HK-2 (cell line): Measurements from ENCODE around the gene ASF1B.
A peak's percentile ranks its signal among the peaks of the same experiment; 100 is the strongest.

ENCODE experiments used
- DNase-seq: peaks from one replicate; pipeline ENCODE4 v3.0.0-alpha.2; 2018; ENCODE audit not compliant: unreplicated experiment

ASF1B gene

DNA sequence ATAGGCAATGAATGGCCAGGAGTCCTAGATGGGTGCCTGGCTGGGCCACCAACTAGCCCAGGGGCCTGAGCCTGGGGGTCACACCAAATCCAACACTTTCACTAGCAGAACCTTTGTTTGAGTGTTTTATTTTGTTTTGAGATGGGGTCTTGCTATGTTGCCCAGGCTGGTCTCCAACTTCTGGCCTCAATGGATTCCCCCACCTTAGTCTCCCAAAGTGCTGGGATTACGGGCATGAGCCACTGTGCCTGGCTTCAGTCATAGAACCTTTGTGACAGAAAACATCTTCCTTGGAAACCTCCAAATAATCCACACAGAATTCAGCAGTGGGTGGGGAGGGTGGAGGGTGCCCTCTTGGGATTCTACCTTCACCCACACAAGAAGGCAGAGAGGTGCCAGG, 24.9 kb downstream of the ASF1B start:
- DNase-seq = no peak

DNA sequence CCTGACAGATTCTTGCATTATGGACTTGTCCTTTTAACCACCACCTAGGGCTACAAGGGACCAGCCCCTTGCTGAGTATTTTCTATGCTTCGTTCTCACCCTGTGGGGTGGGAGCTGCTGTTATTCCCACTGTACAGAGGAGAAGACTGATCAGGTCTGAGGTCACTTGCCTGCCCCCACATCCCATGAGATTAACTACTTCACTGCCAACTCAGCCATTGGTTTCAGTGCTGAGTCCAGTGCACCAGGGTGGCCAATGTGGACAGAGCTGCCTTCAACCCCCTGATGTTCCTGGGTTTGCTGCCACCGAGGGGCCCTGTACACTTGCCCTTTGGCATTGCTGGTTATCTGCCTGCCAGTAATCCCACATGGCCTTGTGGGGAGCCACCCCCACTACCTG, 25.7 kb downstream of the ASF1B start:
- DNase-seq = no peak

DNA sequence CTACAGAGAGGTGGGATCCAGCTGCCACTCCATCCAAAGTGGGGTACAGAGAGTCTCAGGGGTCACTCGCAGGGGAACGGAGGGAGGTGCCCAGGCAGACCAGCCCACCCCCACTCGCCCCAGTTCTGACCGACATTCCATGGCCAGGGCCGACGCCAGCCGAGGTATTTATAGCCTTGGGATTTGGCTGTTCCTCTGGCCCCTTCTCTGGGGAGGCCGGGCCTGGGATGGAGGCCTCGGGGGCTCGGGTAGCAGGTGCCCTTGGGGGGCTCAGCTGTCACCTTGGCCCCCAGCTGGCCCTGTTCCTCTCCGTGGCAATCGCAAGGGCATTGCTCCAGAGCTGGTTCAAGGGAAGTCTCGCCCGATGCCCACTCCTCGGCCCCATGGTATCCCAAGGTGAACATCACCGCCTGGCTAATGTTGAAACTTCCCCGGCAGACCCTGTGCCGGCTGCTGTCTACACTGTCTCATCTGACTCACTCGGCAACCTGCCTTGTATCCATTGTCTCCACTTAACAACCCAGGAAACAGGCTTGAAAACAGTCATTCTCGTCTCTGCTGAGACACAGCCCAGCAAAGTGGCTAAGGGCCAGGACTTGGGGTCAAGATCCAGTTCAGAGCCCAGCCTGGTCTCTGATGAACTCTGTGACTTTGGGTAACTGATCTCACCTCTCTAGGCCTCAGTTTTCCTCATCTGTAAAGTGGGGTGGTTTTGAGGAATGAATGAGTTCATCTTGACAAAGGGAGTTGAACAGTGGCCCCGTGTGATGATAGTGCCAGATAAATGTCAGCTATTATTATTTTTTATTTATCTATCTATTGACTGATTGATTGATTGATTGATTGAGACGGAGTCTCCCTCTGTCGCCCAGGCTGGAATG, 28.6 kb downstream of the ASF1B start:
- no peak for DNase-seq

DNA sequence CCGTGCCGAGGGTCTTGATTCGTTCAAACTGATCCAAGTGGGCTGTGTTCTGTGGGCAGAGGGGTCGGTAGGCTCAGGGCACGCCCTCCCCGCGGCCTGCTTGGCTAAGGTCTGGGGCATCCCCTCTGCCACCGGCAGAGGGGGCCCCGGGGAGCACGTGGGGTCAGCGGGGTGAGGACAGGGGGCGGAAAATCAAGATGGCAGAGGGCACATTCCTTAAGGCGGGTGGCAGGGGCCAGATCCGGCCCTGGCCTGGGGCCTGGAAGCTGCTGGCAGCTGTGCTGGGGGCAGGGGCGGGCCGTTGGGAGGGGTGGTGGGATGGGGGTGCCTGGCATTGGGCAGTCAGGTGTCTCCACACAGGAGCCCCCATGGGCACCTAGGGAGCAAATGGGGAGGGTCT, 29.5 kb downstream of the ASF1B start:
- no peak for DNase-seq

DNA sequence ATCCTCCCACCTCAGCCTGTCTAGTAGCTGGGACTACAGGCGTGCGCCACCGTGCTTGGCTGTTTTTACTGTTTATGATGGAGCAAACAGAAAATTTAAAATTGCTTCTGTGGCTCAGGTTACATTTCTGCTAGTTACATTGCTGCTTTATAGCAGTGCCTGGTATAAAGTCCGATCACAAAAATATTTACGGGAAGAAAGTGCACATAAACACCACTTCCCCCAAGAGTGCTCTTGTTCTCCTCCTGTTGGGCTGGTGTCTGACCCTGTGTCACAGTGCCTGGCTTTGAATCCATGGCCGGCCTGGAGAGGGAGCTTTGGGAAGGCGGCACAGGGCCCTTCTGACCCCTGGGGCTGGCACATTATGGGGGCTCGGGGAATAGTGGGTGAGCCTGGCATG, 30.7 kb downstream of the ASF1B start:
- DNase-seq = no peak

DNA sequence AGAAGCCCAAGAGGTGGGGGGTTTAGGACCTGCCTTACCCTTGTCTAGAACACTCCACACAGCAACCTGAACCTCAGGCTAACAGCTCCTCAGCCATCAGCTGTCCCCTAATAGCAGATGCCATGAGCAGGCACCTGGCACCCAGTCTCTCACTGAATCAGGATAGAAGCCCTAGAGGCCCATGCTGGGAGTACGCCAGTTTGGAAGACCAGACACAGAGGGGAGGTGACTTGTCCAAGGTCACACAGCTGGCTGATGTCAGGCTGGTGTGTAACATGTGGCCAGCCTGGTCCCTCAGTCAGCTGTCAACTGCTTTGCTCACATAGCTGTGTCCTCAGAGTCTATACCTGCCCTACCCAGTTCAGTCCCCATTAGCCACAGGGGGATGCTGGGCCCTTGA, 33.1 kb downstream of the ASF1B start:
- DNase-seq = no peak

DNA sequence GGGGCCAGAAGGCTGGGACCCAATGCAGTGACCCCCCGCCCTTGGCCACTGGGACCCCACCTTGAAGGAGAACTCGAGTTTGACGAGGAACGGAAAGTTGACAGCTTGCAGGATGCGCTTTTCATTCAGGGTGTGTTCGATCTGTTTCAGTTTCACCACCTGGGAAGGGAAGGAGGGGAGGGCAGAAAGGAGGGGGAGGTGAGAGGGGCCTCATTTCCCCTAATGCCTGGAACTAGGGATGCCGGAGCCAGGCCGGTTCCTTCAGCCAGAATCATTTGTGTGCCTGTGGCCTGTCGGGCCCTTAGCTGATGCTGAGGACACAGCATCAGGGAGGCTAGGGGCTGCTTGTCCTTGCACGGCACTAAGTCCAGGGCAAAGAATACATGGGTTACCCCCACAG, 33.6 kb downstream of the ASF1B start:
- DNase-seq = no peak

DNA sequence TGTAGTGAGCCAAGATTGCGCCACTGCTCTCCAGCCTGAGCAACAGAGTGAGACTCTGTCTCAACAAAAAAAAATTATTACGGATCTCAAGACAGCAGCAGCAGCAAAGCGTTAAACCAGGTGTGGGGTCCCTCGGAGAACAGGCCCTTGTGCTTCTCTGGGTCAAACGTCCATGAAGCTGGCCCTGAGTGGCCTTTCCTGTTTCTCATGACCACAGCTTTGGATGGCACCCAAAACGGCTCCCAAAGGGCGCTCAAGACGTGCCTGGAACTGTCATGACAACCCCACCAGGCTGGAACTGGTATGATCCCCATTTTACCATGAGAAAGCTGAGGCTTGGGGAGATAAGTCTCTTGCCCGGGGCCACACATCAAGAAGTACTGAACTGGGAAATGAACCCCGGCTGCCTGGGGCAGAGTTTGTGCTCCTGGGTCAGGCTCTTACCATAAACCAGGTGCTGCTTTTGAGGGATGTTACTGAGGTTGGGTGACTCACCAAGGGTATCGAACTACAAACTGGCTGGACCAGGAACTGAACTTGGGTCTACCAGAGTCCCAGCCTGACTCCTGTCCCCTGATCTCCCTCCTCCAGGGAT, 34.2 kb downstream of the ASF1B start:
- no peak for DNase-seq

DNA sequence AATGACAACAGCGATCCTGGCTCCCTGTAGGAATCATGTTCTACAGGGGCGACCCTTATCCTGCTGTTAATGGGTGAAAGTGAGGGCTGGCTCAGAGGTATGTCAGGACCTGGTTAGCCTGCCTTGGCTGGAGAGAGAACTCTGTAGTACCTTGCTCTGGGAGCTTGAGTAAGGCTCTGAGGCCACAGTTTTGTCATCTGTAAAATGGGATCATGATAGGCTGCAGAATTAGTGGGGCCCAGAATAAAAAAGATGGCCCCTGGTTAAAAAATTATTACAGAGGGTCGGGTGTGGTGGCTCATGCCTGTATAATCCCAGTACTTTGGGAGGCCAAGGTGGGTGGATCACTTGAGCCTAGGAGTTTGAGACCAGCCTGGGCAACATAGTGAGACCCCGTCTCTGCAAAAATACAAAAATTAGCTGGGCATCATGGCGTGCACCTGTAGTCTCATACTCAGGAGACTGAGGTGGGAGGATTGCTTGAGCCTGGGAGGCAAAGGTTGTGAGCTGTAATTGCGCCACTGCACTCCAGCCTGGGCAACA, 35.3 kb downstream of the ASF1B start:
- no peak for DNase-seq

DNA sequence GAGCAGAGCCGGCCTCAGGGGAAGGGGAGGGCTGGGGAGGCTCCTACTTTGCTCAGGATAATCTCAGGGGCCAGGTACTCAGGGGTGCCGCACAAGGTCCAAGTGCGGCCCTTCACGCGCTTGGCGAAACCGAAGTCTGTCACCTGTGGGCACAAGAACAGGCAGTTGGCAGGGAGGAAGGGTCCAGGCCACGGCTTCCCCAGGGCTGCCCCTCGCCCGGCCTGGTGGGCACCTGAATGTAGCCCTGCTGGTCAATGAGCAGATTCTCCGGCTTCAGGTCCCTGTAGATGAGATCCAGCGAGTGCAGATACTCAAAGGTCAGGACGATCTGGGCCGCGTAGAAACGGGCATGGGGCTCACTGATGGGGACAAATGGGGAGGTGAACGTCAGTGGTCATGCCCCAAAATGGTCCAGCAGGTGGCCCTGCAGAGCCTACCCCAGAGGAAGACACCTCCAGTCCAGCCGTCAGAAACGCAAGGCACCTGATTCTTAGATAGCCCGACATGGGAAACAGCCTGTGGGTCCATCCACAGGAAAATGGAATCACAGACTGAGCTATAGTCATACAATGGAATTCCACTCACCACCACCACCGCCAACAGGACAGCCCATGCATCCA, 38.7 kb downstream of the ASF1B start:
- DNase-seq = no peak

DNA sequence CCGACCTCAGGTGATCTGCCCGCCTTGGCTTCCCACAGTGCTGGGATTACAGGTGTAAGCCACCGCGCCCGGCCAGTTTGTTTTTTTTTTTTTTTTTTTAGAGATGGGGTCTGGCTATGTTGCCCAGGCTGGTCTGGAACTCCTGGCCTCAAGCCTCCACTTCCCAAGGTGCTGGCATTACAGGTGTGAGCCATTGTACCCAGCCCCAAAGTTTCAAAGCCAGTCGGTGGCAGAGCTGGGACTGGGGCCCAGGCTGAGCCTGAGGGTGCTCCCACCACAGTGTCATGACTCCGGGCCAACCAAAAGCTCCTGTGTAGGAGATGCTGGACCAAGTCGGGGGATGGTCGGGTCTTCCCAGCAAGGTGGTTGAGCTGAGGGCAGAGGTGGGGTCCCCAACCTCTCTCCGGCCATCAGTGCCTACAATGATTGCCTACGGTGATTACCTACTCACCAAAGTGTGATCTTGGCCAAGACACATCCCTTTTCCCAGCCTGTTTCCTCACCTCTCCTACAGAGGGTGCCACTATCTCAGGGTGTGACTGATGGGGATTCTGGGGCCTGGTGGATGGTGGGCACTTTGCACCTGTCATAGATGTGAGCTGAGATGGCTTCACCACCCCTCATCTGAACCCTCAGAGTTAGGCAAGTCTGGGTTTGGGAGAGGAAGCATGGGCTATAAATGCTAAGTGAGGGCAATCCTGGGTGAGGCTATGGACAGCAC, 40.0 kb downstream of the ASF1B start:
- DNase-seq = no peak

DNA sequence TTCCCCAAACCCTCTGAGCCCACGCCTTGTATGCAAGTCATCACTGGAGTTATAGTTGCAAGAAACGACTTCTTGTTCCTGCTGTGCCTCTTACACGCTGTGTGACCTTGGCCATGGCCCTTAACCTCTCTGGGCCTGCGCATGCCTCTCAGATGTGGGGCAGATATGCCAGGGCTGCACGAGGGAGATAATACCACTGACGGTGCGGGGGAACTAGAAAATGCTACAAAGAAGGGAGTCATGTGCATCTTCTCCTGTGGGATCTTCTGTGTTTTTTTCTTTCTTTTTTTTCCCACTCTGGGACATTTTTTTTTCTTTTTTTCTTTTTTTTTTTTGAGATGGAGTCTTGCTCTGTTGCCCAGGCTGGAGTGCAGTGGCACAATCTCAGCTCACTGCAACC, 41.5 kb downstream of the ASF1B start:
- no peak for DNase-seq

DNA sequence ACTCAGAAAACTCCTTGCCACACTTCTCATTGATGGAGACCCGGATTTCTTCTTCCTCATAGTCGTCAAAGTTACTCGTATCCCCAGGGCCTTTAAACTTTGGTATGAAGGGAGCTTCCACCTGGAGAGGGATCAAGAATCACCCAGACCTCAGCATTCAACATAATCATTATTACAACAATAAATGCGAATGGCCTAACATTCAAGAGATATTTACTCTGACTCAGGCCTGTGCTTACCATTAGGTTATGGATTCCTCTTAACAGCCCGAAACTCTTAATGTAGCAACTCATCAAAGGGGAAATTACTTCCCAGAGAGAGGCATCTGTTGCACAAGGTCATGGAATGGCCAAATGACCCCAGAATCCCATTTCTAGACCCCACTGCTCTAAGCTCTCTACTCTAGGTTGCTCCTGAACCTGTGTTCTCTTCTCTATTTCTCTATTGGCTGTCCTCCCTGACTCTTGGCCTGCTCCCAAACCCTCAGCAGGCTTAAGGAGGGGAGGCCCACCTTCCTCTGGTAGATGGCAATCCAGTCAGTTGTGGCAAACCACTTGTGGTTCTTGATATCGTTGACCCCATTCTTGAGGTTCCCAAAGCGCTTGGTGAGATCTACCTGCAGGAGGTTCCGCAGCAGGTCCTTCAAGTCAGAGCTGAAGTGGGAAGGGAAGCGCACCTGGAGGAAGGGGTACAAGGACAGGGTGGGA, 43.1 kb downstream of the ASF1B start:
- DNase-seq = no peak

DNA sequence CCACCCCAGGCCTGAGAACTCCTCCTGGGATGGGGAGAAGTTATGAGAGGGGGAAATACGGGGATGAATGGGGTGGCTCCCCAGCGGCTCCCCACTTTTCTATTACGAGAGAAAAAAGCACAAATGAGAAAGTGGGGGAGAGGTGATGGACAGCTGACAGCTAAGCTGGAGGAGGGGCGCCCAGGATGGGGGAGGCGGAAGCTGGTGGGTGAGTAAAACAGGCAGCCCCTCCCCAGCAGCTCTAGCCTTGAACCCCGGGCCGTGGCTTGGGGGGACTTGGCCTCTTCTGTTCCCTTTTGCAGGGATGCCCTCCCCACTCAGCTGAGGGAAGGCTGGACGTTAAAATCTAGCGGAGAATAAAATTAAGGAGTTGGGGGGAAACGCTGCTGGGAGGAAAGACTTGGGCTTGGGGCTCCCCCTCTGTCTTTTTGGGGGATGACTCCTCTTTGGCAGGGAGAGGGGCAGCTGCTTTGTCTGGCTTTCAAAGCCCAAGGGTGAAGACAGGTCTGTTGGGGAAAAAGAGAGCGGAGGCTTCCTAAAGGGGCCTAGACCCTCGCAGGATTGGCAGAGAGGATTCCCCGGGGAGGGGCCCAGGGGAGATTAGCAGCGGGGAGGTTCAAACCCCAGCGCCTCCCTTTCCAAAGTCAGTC, 44.5 kb downstream of the ASF1B start:
- no peak for DNase-seq

DNA sequence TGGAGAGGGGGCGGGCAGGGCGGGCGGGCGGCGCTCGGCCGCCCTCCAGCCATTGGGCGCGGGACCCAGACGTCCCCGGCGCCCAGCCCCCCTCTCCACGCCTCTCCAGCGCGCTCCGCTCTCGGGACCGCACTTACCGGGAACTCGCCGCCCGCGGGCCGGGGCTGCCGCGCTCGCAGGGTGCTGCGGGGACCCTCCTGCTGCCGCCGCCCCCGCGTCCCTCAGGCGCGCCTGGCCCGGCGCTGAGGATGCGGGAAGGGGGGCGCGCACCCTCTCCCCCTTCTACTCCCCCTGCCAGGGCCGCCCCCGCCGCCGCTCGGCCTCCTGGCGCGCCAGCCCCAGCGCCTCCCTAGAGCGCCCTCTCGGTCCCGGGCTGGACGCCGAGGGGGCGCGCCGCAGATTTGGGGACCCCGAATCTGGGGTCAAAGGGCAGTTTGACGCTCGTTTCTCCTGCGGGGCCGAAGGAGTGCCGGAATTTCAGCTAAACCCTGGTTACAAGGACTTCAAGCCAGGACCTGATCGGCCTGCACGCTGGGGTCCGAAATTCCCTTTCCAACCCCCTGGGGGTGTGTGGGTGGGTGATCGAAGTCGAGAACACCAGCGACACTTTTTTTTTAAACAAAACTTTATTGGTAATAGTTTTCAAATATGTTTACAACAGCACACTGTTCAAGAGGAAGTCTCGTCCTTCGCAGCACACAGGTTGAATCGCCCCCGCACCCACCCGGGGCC, 45.1 kb downstream of the ASF1B start:
- peak; percentile 55 for DNase-seq

DNA sequence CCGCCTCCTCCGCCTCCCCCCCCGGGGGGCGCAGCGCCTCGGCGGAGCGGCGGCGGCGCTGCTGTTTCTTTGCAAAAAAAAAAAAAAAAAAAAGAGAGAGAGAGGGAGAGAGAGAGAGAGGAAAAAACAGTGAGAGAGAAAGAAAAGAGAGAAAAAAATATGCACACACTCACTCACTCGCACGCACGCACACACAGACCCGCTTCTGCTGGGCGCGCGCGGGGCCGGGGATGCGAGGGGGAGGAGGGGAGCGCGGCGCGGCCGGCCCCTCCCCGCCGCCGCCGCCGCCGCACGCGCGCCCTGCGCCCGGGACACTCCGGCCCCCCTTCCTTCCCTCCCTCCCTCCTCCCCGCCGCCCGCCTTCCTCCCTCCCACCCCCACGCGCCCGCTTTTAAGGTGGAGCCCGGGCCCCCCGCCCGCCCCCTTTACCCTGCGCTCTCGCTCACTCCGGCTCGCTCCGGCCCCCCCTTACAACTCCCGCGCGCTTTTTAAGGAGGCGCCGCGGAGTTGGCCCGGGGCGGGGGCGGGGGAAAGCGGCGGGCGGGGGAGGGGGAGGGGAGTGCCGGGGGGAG, 45.8 kb downstream of the ASF1B start, which contains the start of gene SAMD1:
Gene SAMD1, minus strand, starts transcription at position 243 of the 572 bp plus-strand sequence.
- DNase-seq = peak; percentile 86

DNA sequence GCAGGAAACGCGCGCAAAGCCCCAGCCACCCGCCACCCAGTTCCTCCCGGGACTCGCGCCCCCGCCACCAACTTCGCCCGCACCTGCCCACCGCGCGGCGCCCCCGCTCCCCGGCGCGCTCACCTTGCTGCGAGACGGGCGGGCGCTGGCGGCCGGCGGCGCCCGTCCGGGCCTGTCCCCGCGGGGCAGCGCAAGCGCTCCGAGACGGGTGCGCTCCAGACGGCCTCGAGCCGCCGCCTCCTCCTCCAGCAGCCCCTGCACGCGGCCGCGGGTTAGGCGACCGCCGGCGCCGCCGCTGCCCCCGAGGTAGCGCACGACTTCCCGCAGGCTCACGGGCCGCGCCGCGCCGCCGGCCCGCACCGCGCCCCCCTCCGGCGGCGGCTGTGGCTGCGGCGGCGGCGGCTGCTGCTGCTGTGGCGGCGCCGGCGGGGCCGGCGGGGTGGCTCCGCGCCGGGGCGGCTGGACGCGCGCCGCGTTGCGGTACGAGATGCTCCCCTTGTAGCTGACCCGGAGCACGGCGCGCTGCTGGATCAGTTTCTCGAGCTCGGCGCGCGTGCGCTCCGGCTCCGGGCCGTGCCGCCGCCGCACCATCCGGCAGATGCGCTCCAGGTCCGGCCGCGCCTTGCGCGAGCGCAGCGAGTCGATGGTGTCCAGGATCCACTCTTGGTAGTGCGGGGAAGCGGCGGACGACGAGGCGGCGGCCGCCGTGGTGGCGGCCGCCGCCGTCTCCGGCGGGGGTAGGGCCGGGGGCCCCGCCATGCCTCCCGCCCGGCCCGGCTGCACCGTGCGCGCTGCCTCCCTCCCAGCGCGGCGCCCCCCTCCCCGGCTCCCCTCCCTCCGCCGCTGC, 46.5 kb downstream of the ASF1B start:
- DNase-seq = peak; percentile 58

DNA sequence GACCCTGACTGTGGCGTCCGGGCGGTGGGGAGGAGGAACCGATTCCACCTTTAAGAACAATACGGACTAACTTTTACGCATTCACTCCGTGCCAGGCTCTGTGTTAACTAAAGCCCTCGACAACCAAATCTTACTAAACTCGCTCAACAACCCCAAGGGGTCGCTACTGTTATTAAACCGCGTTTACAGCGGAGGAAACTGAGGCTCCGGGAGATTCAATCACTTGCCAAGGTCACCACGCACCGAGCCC, 47.1 kb downstream of the ASF1B start:
- no peak for DNase-seq
